CD14-positive monocyte (primary cell): ENCODE measurements around the gene WASF2. TPM values are rescaled to one million over a fixed set of nuclear protein-coding genes. Genes with fewer than 3 reads are reported as not detected.

Experiments
- DNase-seq, 3 donors: peaks; one replicate each; pipeline ENCODE4 v3.0.0-alpha.2; 2011 to 2022
- H2AFZ ChIP-seq: 2 replicates; pipeline ENCODE4 v1.6.0; 2012; ENCODE audit warnings: mild to moderate bottlenecking, low read depth, low read length, inconsistent platforms; ENCODE audit not compliant: insufficient read depth, poor library complexity, severe bottlenecking
- H3K27ac ChIP-seq, 2 donors: 1 replicate in 1 of 2; 2 replicates in 1 of 2; pipeline ENCODE4 v1.5.1; 2012 to 2013; ENCODE audit warnings: low read length in 2 of 2, control low read depth in 1 of 2, inconsistent platforms in 1 of 2, low read depth in 1 of 2, mild to moderate bottlenecking in 1 of 2
- H3K27me3 ChIP-seq, 2 donors: one replicate each; pipeline versions ENCODE4 v1.6.0 to v1.6.1; 2011 to 2013; ENCODE audit warnings: low read length in 2 of 2; ENCODE audit not compliant: control insufficient read depth in 2 of 2, insufficient read depth in 2 of 2
- H3K36me3 ChIP-seq, 2 donors: replicated peaks in 1 of 2; 1 replicate in 1 of 2; 2 replicates in 1 of 2; pipeline versions ENCODE4 v1.5.1 to v1.6.1; 2012 to 2013; ENCODE audit warnings: low read length in 2 of 2, control low read depth in 1 of 2, inconsistent platforms in 1 of 2, mild to moderate bottlenecking in 1 of 2; ENCODE audit not compliant: insufficient read depth in 2 of 2, control insufficient read depth in 1 of 2
- H3K4me1 ChIP-seq, 2 donors: 1 replicate in 1 of 2; 2 replicates in 1 of 2; pipeline versions ENCODE4 v1.5.1 to v1.6.1; 2012 to 2013; ENCODE audit warnings: low read length in 2 of 2, control low read depth in 1 of 2, inconsistent platforms in 1 of 2, mild to moderate bottlenecking in 1 of 2, moderate library complexity in 1 of 2; ENCODE audit not compliant: insufficient read depth in 2 of 2, control insufficient read depth in 1 of 2
- H3K4me2 ChIP-seq: replicated peaks from 2 replicates; pipeline ENCODE3; 2012; ENCODE audit warnings: low read length, moderate library complexity, mild to moderate bottlenecking; ENCODE audit not compliant: poor library complexity, severe bottlenecking; ENCODE audit errors: extremely low read depth
- H3K4me3 ChIP-seq, 3 experiments: fragments of 200-600 bp in 1 of 3; sonication (generic) in 1 of 3; replicated peaks in 1 of 3; 1 replicate in 2 of 3; 2 replicates in 1 of 3; pipeline ENCODE4 v1.5.1; 2011 to 2013; ENCODE audit warnings: low read length in 3 of 3, mild to moderate bottlenecking in 3 of 3, control low read depth in 2 of 3, low read depth in 2 of 3, inconsistent platforms in 1 of 3, moderate library complexity in 1 of 3
- H3K79me2 ChIP-seq: 2 replicates; pipeline ENCODE4 v1.6.0; 2012; ENCODE audit warnings: mild to moderate bottlenecking, control low read depth, inconsistent platforms, low read length, moderate library complexity; ENCODE audit not compliant: insufficient read depth
- H3K9ac ChIP-seq: 2 replicates; pipeline ENCODE4 v1.6.0; 2017; ENCODE audit warnings: low read length, mild to moderate bottlenecking; ENCODE audit not compliant: insufficient read depth, poor library complexity, severe bottlenecking
- H3K9me3 ChIP-seq, 2 donors: replicated peaks in 1 of 2; 1 replicate in 1 of 2; 2 replicates in 1 of 2; pipeline versions ENCODE4 v1.5.1 to v1.6.1; 2012 to 2013; ENCODE audit warnings: low read length in 2 of 2, control low read depth in 1 of 2; ENCODE audit not compliant: control insufficient read depth in 1 of 2, insufficient read depth in 1 of 2
- H4K20me1 ChIP-seq: 2 replicates; pipeline ENCODE4 v1.6.0; 2012; ENCODE audit warnings: mild to moderate bottlenecking, low read length, control low read depth, moderate library complexity; ENCODE audit not compliant: insufficient read depth
- H3K27ac Mint-ChIP-seq, 7 donors: one replicate each; pipeline ENCODE4 v1.8.0; 2020; ENCODE audit warnings: mild to moderate bottlenecking in 7 of 7, mixed read lengths in 7 of 7, moderate library complexity in 6 of 7, inconsistent platforms in 2 of 7
- H3K27me3 Mint-ChIP-seq, 3 donors: one replicate each; pipeline ENCODE4 v1.8.0; 2021 to 2022; ENCODE audit warnings: low read depth in 3 of 3, mild to moderate bottlenecking in 3 of 3, mixed read lengths in 3 of 3, moderate library complexity in 3 of 3, inconsistent platforms in 1 of 3
- H3K36me3 Mint-ChIP-seq, 2 donors: one replicate each; pipeline ENCODE4 v1.8.0; 2020; ENCODE audit warnings: mixed read lengths in 2 of 2, inconsistent platforms in 1 of 2, mild to moderate bottlenecking in 1 of 2
- H3K4me1 Mint-ChIP-seq: one replicate; pipeline ENCODE4 v1.8.0; 2020; ENCODE audit warnings: mild to moderate bottlenecking, mixed read lengths
- H3K4me3 Mint-ChIP-seq, 2 donors: one replicate each; pipeline ENCODE4 v1.8.0; 2020; ENCODE audit warnings: mild to moderate bottlenecking in 2 of 2, mixed read lengths in 2 of 2, moderate library complexity in 1 of 2
- H3K9me3 Mint-ChIP-seq, 7 donors: one replicate each; pipeline ENCODE4 v1.8.0; 2020 to 2022; ENCODE audit warnings: mixed read lengths in 7 of 7, mild to moderate bottlenecking in 6 of 7, moderate library complexity in 6 of 7, inconsistent platforms in 2 of 7
- WGBS: methylation state at CpG from one replicate; pipeline ENCODE4 v1.1.5; 2013; ENCODE audit warnings: missing lambda C conversion rate; ENCODE audit not compliant: insufficient coverage; 5-methylcytosine and 5-hydroxymethylcytosine counted together
- intact Hi-C, 2 donors: fragments of 100-400 bp; cut with micrococcal nuclease; formaldehyde crosslinking; loops; one replicate each; pipeline versions ENCODE4 v1.15.0 to v1.15.1; 2023
- polyA plus RNA-seq, 3 donors: library from polyadenylated mRNA; depleted of rRNA in 1 of 3; unstranded in 2 of 3; stranded (reverse) in 1 of 3; fragments of 300-500 nt in 2 of 3; fragments of >200 nt in 1 of 3; fragmentation: Illumina TruSeq in 2 of 3; gene quantifications; 1 replicate in 2 of 3; 2 replicates in 1 of 3; pipeline ENCODE4 v1.2.3, GENCODE V29; 2012 to 2021
- TF ChIP-seq, protein P1 (sequence below): fragments of 200-600 bp; IDR thresholded peaks from one replicate; pipeline ENCODE4 v1.8.0; 2022; ENCODE audit warnings: antibody characterized with exemption, mild to moderate bottlenecking

The WASF2 gene
- polyA plus RNA-seq, 3 donors = 53.5 to 91.6 (median 86.4) TPM

DNA sequence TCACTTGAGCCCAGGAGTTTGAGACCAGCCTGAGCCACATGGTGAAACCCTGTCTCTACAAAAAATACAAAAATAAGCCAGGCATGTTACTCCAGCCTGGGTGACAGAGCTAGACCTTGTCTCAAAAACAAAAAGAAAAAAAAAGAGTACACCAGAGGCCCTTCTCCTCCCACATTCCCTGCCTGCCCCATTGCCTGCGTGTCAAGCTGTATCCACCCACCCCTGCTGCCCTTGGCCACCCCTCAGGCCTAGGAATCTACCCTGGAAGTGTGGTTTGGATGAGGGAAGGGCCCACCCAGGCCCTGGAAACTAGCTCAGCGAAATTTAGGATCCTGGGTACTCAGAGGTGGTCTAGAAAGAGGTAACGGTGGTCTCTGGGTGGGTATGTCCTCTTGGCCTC, 25.7 kb upstream of the WASF2 start:
- H3K36me3 ChIP-seq = no peaks in the 10 kb centered on the region
- no peaks in the 10 kb centered on the region for H4K20me1 ChIP-seq
- no peak overlapping the region for H3K9ac ChIP-seq
- DNase-seq = no peak
- no peak overlapping the region for H3K27ac Mint-ChIP-seq
- peaks cover 23% of the 10 kb centered on the region for H3K4me1 Mint-ChIP-seq
- TF ChIP-seq, protein P1, sequence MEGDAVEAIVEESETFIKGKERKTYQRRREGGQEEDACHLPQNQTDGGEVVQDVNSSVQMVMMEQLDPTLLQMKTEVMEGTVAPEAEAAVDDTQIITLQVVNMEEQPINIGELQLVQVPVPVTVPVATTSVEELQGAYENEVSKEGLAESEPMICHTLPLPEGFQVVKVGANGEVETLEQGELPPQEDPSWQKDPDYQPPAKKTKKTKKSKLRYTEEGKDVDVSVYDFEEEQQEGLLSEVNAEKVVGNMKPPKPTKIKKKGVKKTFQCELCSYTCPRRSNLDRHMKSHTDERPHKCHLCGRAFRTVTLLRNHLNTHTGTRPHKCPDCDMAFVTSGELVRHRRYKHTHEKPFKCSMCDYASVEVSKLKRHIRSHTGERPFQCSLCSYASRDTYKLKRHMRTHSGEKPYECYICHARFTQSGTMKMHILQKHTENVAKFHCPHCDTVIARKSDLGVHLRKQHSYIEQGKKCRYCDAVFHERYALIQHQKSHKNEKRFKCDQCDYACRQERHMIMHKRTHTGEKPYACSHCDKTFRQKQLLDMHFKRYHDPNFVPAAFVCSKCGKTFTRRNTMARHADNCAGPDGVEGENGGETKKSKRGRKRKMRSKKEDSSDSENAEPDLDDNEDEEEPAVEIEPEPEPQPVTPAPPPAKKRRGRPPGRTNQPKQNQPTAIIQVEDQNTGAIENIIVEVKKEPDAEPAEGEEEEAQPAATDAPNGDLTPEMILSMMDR = no peak
- no peaks in the 10 kb centered on the region for H3K27me3 ChIP-seq
- no peaks in the 10 kb centered on the region for H3K9me3 ChIP-seq
- H3K4me3 ChIP-seq = no peak overlapping the region
- no peaks in the 10 kb centered on the region for H3K9me3 Mint-ChIP-seq
- no peak overlapping the region for H3K4me2 ChIP-seq
- no peaks in the 10 kb centered on the region for H3K79me2 ChIP-seq
- H2AFZ ChIP-seq = no peak overlapping the region
- no peak overlapping the region for H3K4me3 Mint-ChIP-seq
- no peaks in the 10 kb centered on the region for H3K36me3 Mint-ChIP-seq
- intact Hi-C loops = no loop called here
- 100% methylated on average over 1 of the region's 3 CpGs for WGBS
- peaks cover 14 to 16% of the 10 kb centered on the region in 2 donors for H3K4me1 ChIP-seq
- H3K27me3 Mint-ChIP-seq = peaks cover 0 to 8% (median 4%) of the 10 kb centered on the region in 3 donors
- no peak overlapping the region for H3K27ac ChIP-seq

DNA sequence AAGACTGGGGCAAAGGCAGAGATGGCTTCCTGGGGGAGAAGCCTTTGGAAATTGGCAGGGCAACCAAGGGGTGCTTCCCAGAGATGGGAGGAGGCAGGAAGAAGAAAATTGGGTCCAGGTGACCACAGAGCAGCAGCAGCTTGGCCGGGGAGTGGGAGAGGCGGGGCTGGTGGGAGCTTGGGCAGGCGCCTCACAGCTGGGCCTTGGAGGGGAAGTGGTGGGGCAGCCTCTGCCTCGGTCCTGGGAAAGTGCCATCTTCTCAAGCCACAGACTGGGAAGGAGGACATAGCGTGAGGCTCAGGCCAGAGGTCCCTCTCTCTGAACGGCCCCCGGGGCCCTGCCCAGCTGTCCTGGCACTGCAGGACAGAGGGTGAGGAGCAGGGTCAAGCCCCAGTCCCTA, 24.0 kb upstream of the WASF2 start:
- H3K4me3 ChIP-seq = peak overlapping the region in 1 of 3 experiments; percentile 43
- intact Hi-C loops = no loop called here
- peaks cover 14 to 16% of the 10 kb centered on the region in 2 donors for H3K4me1 ChIP-seq
- H3K4me2 ChIP-seq = peak overlapping the region; percentile 62
- Mint-ChIP-seq H3K4me1 (peaks cover 20% of the 10 kb centered on the region), H3K27ac (peak overlapping the region in 6 of 7 donors; percentile 20 to 86 (median 70)), H3K4me3 (peak overlapping the region; percentile 52 to 76), H3K27me3 (peaks cover 0 to 4% (median 3%) of the 10 kb centered on the region in 3 donors), H3K36me3 (no peaks in the 10 kb centered on the region), H3K9me3 (no peaks in the 10 kb centered on the region)
- TF ChIP-seq, protein P1 = no peak
- H3K27me3 ChIP-seq = no peaks in the 10 kb centered on the region
- H4K20me1 ChIP-seq = no peaks in the 10 kb centered on the region
- H3K36me3 ChIP-seq = no peaks in the 10 kb centered on the region
- peak overlapping the region; percentile 63 for H2AFZ ChIP-seq
- DNase-seq = no peak
- H3K79me2 ChIP-seq = no peaks in the 10 kb centered on the region
- WGBS = 0% methylated on average over 7 of the region's 7 CpGs
- peak overlapping the region; percentile 5 to 37 for H3K27ac ChIP-seq
- H3K9ac ChIP-seq = peak overlapping the region; percentile 40
- H3K9me3 ChIP-seq = no peaks in the 10 kb centered on the region
